Colonic mucosa (tissue), 4 donors: Measurements from ENCODE around the gene GRIN2A. TPM values are rescaled to one million over a fixed set of nuclear protein-coding genes. Genes with fewer than 3 reads are reported as not detected.

Source experiments
- DNase-seq: peaks from one replicate; pipeline ENCODE4 v3.0.0-alpha.2; 2020
- H3K27ac ChIP-seq: fragments of 200-600 bp; one replicate; pipeline ENCODE4 v1.8.0; 2021
- H3K27me3 ChIP-seq: fragments of 200-600 bp; one replicate; pipeline ENCODE4 v1.8.0; 2021
- H3K36me3 ChIP-seq: fragments of 200-600 bp; one replicate; pipeline ENCODE4 v1.8.0; 2021
- H3K4me1 ChIP-seq: fragments of 200-600 bp; one replicate; pipeline ENCODE4 v1.8.0; 2021; ENCODE audit warnings: mild to moderate bottlenecking
- H3K4me3 ChIP-seq: fragments of 200-600 bp; one replicate; pipeline ENCODE4 v1.8.0; 2021
- H3K9ac ChIP-seq, 2 donors: one replicate each; pipeline ENCODE4 v1.7.0; 2013; ENCODE audit warnings: control low read depth in 2 of 2, low read depth in 2 of 2, low read length in 2 of 2
- H3K9me3 ChIP-seq: fragments of 200-600 bp; one replicate; pipeline ENCODE4 v1.8.0; 2021
- intact Hi-C: fragments of 100-400 bp; cut with DNase I; formaldehyde crosslinking; loops from one replicate; pipeline ENCODE4 v1.14.1; 2022
- total RNA-seq, 2 donors: library from RNA; stranded (reverse); fragmentation: NEBNext Ultra II Directional in 1 of 2; extraction: Animal tissue kit (Norgen Biotek cat#: 25700) in 1 of 2; gene quantifications; one replicate each; pipeline ENCODE4 v1.2.1, GENCODE V29; 2021
- TF ChIP-seq, protein P1 (sequence below): fragments of 200-600 bp; IDR thresholded peaks from one replicate; pipeline ENCODE4 v1.8.0; 2022; ENCODE audit warnings: antibody characterized with exemption, mild to moderate bottlenecking
- donor health status: healthy.
- donor health status: DM: no; HTN: no; CAD: no.
- donor health status: DM: no; HTN: no; CAD: no.

The GRIN2A gene
- total RNA-seq, 2 donors from 2014 or later: 0.15 to 0.40 TPM

DNA sequence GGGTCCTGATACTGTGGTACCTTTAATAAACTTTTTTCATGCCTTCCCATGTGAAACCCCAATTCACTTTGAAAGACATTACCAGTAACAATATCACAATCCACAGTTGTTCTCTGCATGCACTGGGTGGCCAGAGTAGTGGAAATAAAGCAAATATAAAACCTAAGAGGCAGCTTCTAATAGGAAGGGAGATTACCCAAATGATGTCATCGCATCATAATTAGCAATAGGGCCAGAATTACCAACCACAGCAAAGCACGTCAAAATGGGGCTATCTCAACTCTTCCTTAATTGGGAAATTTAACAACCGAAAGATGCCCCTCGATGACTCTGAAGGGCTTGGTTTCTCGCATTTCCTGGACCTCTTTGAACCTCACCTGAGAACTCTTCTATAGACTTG is 224.8 kb downstream of the GRIN2A start:
- TF ChIP-seq, protein P1, sequence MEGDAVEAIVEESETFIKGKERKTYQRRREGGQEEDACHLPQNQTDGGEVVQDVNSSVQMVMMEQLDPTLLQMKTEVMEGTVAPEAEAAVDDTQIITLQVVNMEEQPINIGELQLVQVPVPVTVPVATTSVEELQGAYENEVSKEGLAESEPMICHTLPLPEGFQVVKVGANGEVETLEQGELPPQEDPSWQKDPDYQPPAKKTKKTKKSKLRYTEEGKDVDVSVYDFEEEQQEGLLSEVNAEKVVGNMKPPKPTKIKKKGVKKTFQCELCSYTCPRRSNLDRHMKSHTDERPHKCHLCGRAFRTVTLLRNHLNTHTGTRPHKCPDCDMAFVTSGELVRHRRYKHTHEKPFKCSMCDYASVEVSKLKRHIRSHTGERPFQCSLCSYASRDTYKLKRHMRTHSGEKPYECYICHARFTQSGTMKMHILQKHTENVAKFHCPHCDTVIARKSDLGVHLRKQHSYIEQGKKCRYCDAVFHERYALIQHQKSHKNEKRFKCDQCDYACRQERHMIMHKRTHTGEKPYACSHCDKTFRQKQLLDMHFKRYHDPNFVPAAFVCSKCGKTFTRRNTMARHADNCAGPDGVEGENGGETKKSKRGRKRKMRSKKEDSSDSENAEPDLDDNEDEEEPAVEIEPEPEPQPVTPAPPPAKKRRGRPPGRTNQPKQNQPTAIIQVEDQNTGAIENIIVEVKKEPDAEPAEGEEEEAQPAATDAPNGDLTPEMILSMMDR: no peak
- no peaks in the 10 kb centered on the region for H3K4me1 ChIP-seq
- no peaks in the 10 kb centered on the region for H3K9me3 ChIP-seq
- no peak overlapping the region for H3K4me3 ChIP-seq
- H3K36me3 ChIP-seq: no peaks in the 10 kb centered on the region
- intact Hi-C loops: no loop called here
- DNase-seq: no peak
- no peak overlapping the region for H3K9ac ChIP-seq
- H3K27me3 ChIP-seq: no peaks in the 10 kb centered on the region
- H3K27ac ChIP-seq: no peak overlapping the region

DNA sequence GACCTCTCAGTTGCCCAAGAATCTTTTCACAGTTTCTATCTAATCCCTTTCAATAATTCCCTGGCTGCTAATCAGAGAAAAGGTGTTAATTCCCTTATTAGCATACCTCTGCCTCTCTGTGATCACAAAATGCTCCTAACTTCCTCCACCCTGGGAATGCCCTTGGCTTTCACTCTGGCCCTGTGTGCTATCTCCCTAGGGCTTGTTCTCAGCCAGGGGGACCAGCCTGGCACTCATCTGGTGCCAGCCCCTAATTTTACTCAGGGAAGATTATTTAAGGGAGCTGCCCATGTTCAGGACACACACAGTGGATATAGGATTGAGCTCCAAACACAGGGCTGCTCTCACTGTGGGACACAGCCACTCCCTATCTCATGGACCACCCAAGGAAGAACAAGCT is 225.2 kb downstream of the GRIN2A start:
- Histone ChIP-seq H3K9me3 (no peaks in the 10 kb centered on the region), H3K9ac (no peak overlapping the region), H3K4me3 (no peak overlapping the region), H3K4me1 (no peaks in the 10 kb centered on the region), H3K27me3 (no peaks in the 10 kb centered on the region), H3K36me3 (no peaks in the 10 kb centered on the region), H3K27ac (no peak overlapping the region)
- no peak for DNase-seq
- intact Hi-C loops: no loop called here
- TF ChIP-seq, protein P1: no peak

DNA sequence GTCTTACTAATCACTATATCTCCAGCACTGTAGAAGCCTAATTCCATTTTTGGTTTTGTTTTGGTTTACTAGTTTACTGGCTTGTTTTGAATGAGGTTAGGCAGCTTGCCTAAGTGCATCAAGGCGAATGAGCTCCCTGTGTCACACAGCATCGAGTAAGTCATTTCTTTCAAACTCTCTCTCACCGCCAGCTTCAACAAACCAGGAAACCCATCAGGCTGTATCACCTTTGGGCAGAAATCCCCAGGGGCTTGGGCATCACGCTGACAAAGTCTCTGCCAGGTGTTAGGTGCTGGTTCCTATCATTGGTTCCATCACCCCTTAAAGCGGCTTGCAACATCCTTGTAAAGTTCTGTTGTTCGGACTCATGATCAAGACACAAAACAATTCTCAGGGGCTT is 226.6 kb downstream of the GRIN2A start:
- H3K36me3 ChIP-seq: no peaks in the 10 kb centered on the region
- H3K27me3 ChIP-seq: no peaks in the 10 kb centered on the region
- no peak overlapping the region for H3K4me3 ChIP-seq
- no peak overlapping the region for H3K9ac ChIP-seq
- intact Hi-C loops: no loop called here
- DNase-seq: no peak
- TF ChIP-seq, protein P1: no peak
- no peaks in the 10 kb centered on the region for H3K9me3 ChIP-seq
- H3K27ac ChIP-seq: no peak overlapping the region
- no peaks in the 10 kb centered on the region for H3K4me1 ChIP-seq

DNA sequence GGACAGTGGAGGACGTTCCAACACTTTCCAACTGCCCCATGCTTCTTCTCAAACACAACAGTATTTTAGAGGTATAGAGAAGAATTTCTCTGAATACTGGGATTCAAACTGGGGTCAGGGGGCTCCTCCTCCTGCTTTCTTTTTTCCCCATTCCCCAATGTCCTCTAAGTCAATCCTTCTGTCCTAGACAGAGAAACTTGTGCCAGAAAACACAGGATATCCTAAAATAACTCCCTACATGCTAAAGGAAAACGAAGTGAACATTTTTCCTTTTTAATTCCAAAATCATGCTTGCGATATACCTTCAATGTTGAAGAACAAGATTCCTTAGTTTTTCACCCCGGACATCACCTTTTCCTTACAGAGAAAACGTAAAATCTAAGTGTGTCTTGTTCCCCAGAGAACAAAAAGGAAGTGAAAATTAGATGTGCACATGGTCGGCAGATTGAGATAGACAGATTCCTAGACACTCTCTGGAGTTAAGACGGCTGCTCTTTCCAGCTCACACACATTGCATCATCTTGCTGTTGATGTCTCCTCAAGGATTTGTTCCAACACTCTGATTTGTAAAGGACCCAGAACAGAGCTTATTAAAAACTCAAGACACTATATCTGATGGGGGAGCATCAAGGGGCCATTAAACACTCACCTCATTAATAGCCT is 228.2 kb downstream of the GRIN2A start:
- intact Hi-C loops: no loop called here

DNA sequence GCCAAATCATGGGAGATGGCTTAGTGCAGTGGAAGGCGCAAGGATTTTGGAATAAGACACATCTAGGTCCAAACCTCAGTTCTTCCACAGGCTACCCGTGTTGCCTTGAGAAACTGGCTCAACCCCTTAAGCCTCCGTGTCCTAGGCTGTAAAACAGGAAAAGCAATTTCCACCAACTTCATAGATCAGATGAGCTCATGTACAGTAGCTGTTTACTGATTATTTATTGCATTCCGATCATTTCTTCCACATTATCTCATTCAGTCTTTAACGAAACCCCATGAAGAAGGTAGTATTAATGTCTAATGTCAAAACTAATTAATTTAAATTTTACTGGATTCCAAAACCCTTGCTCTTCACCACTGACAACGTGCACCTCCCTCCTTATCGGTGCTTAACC is 231.6 kb downstream of the GRIN2A start:
- TF ChIP-seq, protein P1: no peak
- H3K27ac ChIP-seq: no peak overlapping the region
- intact Hi-C loops: no loop called here
- no peak for DNase-seq
- H3K9ac ChIP-seq: no peak overlapping the region
- no peaks in the 10 kb centered on the region for H3K36me3 ChIP-seq
- no peaks in the 10 kb centered on the region for H3K4me1 ChIP-seq
- H3K27me3 ChIP-seq: no peaks in the 10 kb centered on the region
- H3K4me3 ChIP-seq: no peak overlapping the region
- no peaks in the 10 kb centered on the region for H3K9me3 ChIP-seq

More for the DNA sequence above, 228.2 kb downstream of the GRIN2A start:
- no peak for DNase-seq
- TF ChIP-seq, protein P1: no peak
- Histone ChIP-seq H3K27me3 (no peaks in the 10 kb centered on the region), H3K36me3 (no peaks in the 10 kb centered on the region), H3K9me3 (no peaks in the 10 kb centered on the region), H3K4me3 (no peak overlapping the region), H3K4me1 (no peaks in the 10 kb centered on the region), H3K27ac (no peak overlapping the region), H3K9ac (no peak overlapping the region)
